SU-DHL-6 (cell line): Measurements from ENCODE around the gene CPE.

Source experiments
- H2AFZ ChIP-seq: fragments of 200-600 bp; sonication (generic); 2 replicates; pipeline ENCODE4 v1.6.1; 2014; ENCODE audit warnings: low read depth, mild to moderate bottlenecking, moderate library complexity, mixed read lengths, antibody characterized with exemption, low read length; ENCODE audit not compliant: severe bottlenecking
- H3F3A ChIP-seq: fragments of 200-600 bp; shearing (Covaris generic); 2 replicates; pipeline ENCODE4 v1.6.0; 2016; ENCODE audit warnings: antibody characterized with exemption, mild to moderate bottlenecking; ENCODE audit not compliant: insufficient read depth
- H3K27ac ChIP-seq: fragments of 200-600 bp; sonication (generic); 2 replicates; pipeline ENCODE4 v1.5.1; 2016; ENCODE audit warnings: low read depth, mild to moderate bottlenecking, low read length, moderate library complexity, mixed read lengths
- H3K27me3 ChIP-seq: fragments of 200-600 bp; sonication (generic), shearing (Covaris generic); 2 replicates; pipeline ENCODE4 v1.6.0; 2014; ENCODE audit warnings: mild to moderate bottlenecking, low read length
- H3K36me3 ChIP-seq: fragments of 200-600 bp; sonication (generic); 2 replicates; pipeline ENCODE4 v1.6.1; 2014; ENCODE audit warnings: mild to moderate bottlenecking, low read length, mixed read lengths
- H3K4me2 ChIP-seq: fragments of 300-600, 200-600 bp; shearing (Covaris generic), sonication (generic); 2 replicates; pipeline ENCODE4 v1.6.0; 2014; ENCODE audit warnings: low read length, low read depth, mild to moderate bottlenecking; ENCODE audit not compliant: poor library complexity, severe bottlenecking
- H3K4me3 ChIP-seq: fragments of 200-600 bp; sonication (generic); 2 replicates; pipeline ENCODE4 v1.5.1; 2014; ENCODE audit warnings: antibody characterized with exemption, low read length, mild to moderate bottlenecking, mixed read lengths; ENCODE audit not compliant: insufficient read depth, poor library complexity, severe bottlenecking
- H3K79me2 ChIP-seq: fragments of 200-600 bp; sonication (generic); 2 replicates; pipeline ENCODE4 v1.6.1; 2014; ENCODE audit warnings: mild to moderate bottlenecking, low read length, moderate library complexity; ENCODE audit not compliant: insufficient read depth
- H3K9ac ChIP-seq: fragments of 200-600 bp; sonication (generic); 2 replicates; pipeline ENCODE4 v1.7.0; 2014; ENCODE audit warnings: mild to moderate bottlenecking, low read length
- H3K9me2 ChIP-seq: fragments of 200-600 bp; sonication (generic); replicated peaks from 2 replicates; pipeline ENCODE4 v1.6.1; 2014; ENCODE audit warnings: low read length; ENCODE audit not compliant: insufficient read depth
- H3K9me3 ChIP-seq: fragments of 200-600 bp; sonication (generic); 2 replicates; pipeline ENCODE4 v1.6.1; 2014; ENCODE audit warnings: low read length, mixed read lengths; ENCODE audit not compliant: insufficient read depth
- H4K20me1 ChIP-seq: fragments of 200-600 bp; sonication (generic); 2 replicates; pipeline ENCODE4 v1.6.1; 2014; ENCODE audit warnings: low read depth, mild to moderate bottlenecking, antibody characterized with exemption, low read length, moderate library complexity, mixed read lengths
- EZH2phosphoT487 ChIP-seq: fragments of 200-600 bp; sonication (generic), shearing (Covaris generic); conservative IDR thresholded peaks from 2 replicates; pipeline ENCODE4 v1.6.1; 2018; ENCODE audit warnings: mild to moderate bottlenecking, antibody characterized with exemption, low read length, moderate library complexity, mixed read lengths
- TF ChIP-seq, protein P1 (sequence below): fragments of 200-600 bp; sonication (generic); IDR thresholded peaks from one replicate; pipeline ENCODE4 v1.5.1; 2017; ENCODE audit warnings: antibody characterized with exemption, mild to moderate bottlenecking, low read length, moderate library complexity; ENCODE audit not compliant: insufficient read depth, poor library complexity, severe bottlenecking

CPE gene

DNA sequence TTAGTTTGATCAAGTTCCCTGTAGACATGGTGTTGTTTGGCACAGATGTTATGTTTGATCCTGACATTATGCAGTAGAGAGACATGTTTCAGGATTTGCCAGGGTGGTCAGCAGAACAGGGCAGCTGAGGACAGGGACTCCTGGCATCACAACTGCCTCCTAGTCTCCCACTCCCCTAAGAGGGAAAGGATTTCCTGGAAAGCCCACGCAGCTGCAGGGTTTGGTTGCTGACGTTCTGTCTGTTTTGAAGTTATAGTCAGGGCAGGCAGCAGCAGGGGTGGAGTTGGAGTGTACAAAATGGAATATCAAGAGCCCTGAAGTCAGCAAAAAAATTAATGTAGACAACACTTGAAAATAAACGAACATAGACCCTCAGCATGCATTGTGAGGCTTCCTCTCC is 125.4 kb downstream of the CPE start:
- Histone ChIP-seq H3K27ac (no peak overlapping the region), H3K4me3 (no peak overlapping the region), H3F3A (no peaks in the 10 kb centered on the region), H3K4me2 (no peak overlapping the region), H3K79me2 (no peaks in the 10 kb centered on the region), H3K27me3 (no peaks in the 10 kb centered on the region), H3K36me3 (no peaks in the 10 kb centered on the region), H4K20me1 (no peaks in the 10 kb centered on the region), H3K9ac (no peak overlapping the region), H2AFZ (no peak overlapping the region), H3K9me3 (no peaks in the 10 kb centered on the region), H3K9me2 (no peaks in the 10 kb centered on the region)
- no peak for TF ChIP-seq EZH2phosphoT487
- TF ChIP-seq, protein P1, sequence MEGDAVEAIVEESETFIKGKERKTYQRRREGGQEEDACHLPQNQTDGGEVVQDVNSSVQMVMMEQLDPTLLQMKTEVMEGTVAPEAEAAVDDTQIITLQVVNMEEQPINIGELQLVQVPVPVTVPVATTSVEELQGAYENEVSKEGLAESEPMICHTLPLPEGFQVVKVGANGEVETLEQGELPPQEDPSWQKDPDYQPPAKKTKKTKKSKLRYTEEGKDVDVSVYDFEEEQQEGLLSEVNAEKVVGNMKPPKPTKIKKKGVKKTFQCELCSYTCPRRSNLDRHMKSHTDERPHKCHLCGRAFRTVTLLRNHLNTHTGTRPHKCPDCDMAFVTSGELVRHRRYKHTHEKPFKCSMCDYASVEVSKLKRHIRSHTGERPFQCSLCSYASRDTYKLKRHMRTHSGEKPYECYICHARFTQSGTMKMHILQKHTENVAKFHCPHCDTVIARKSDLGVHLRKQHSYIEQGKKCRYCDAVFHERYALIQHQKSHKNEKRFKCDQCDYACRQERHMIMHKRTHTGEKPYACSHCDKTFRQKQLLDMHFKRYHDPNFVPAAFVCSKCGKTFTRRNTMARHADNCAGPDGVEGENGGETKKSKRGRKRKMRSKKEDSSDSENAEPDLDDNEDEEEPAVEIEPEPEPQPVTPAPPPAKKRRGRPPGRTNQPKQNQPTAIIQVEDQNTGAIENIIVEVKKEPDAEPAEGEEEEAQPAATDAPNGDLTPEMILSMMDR, result no peak

DNA sequence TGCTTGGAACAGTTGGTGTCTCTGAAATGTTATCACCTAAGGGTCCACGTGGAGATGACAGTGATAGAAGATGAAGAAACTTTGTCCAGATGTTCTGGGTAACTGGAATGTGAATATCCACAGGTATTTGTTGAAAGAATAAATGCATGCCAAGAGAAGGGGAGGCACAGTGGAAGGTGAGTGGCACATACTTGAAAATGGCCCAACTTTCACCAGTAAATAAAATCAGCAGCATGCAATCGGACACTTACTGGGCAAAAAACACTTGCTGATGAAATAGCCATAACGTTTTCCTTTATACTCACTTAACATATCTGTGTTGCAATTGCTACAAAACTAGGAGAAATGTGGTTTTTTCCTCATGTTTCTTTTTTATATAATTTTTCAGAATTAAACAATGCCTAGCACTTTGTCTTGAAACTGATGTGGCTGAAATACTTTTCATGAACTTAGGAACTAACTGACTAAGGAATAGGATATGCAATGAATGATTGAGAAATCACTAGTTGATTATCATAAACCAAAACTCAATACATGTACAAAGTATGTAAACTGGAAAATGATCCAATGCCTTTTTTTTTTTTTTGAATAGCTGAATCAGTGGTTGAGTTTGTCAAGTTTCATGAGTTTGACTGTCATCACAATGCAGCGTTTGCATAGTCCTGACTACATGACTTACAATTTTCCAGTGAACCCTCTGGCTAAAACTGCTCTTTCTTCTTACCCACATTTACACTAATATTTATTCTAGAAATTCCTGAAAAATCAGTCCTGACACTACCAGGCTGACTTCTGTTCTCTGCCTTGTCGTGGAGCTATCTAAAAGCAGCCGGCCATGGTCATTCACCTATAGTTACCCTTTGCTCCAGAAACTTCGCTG is 127.4 kb downstream of the CPE start:
- Histone ChIP-seq H2AFZ (no peak overlapping the region), H3K27ac (no peak overlapping the region), H3K36me3 (no peaks in the 10 kb centered on the region), H3K4me2 (no peak overlapping the region), H4K20me1 (no peaks in the 10 kb centered on the region), H3F3A (no peaks in the 10 kb centered on the region), H3K4me3 (no peak overlapping the region), H3K27me3 (no peaks in the 10 kb centered on the region), H3K79me2 (no peaks in the 10 kb centered on the region), H3K9me2 (no peaks in the 10 kb centered on the region), H3K9ac (no peak overlapping the region), H3K9me3 (no peaks in the 10 kb centered on the region)
- no peak for TF ChIP-seq EZH2phosphoT487
- TF ChIP-seq, protein P1, result no peak

DNA sequence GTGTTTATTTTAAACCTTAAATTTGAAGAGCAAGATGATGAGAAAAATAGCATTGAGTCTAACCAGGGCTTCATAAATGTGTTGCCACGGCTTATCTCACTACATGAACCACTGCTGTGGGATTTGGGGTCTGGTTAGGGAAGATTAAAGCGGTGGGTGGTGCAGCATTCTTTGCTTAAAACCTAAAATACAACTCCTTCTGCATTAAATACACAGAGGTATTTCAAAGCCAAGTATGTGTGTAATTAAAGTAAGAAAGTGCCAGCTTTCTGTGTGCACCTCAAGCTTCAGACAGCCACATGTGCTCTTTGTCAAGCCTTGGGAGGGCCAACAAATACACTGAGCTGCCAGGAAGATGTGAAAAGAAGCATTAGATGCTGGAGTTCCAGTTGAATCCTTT is 128.0 kb downstream of the CPE start:
- Histone ChIP-seq H3F3A (no peaks in the 10 kb centered on the region), H3K4me2 (no peak overlapping the region), H2AFZ (no peak overlapping the region), H3K9me2 (no peaks in the 10 kb centered on the region), H3K27me3 (no peaks in the 10 kb centered on the region), H3K9me3 (no peaks in the 10 kb centered on the region), H3K79me2 (no peaks in the 10 kb centered on the region), H3K36me3 (no peaks in the 10 kb centered on the region), H3K9ac (no peak overlapping the region), H3K27ac (no peak overlapping the region), H3K4me3 (no peak overlapping the region), H4K20me1 (no peaks in the 10 kb centered on the region)
- TF ChIP-seq, protein P1, result no peak
- no peak for TF ChIP-seq EZH2phosphoT487
